K562 treated with DMSO at 1 percent for 48 hours (cell line): ENCODE measurements around the gene MLIP. TPM values are rescaled to one million over a fixed set of nuclear protein-coding genes. Genes with fewer than 3 reads are reported as not detected.

Experiments used
- total RNA-seq: library from RNA; unstranded; fragments of 300-600 nt; gene quantifications from 2 replicates; pipeline ENCODE4 v1.2.3, GENCODE V29; 2022; ENCODE audit warnings: low replicate concordance; ENCODE audit errors: extremely low read depth

Gene MLIP, protein sequence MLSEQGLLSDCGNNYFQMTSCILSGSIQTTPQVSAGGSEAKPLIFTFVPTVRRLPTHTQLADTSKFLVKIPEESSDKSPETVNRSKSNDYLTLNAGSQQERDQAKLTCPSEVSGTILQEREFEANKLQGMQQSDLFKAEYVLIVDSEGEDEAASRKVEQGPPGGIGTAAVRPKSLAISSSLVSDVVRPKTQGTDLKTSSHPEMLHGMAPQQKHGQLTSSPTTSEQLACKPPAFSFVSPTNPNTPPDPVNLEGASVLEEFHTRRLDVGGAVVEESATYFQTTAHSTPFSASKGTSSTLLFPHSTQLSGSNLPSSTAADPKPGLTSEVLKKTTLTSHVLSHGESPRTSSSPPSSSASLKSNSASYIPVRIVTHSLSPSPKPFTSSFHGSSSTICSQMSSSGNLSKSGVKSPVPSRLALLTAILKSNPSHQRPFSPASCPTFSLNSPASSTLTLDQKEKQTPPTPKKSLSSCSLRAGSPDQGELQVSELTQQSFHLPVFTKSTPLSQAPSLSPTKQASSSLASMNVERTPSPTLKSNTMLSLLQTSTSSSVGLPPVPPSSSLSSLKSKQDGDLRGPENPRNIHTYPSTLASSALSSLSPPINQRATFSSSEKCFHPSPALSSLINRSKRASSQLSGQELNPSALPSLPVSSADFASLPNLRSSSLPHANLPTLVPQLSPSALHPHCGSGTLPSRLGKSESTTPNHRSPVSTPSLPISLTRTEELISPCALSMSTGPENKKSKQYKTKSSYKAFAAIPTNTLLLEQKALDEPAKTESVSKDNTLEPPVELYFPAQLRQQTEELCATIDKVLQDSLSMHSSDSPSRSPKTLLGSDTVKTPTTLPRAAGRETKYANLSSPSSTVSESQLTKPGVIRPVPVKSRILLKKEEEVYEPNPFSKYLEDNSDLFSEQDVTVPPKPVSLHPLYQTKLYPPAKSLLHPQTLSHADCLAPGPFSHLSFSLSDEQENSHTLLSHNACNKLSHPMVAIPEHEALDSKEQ
- total RNA-seq, result not detected in 2 replicates

DNA sequence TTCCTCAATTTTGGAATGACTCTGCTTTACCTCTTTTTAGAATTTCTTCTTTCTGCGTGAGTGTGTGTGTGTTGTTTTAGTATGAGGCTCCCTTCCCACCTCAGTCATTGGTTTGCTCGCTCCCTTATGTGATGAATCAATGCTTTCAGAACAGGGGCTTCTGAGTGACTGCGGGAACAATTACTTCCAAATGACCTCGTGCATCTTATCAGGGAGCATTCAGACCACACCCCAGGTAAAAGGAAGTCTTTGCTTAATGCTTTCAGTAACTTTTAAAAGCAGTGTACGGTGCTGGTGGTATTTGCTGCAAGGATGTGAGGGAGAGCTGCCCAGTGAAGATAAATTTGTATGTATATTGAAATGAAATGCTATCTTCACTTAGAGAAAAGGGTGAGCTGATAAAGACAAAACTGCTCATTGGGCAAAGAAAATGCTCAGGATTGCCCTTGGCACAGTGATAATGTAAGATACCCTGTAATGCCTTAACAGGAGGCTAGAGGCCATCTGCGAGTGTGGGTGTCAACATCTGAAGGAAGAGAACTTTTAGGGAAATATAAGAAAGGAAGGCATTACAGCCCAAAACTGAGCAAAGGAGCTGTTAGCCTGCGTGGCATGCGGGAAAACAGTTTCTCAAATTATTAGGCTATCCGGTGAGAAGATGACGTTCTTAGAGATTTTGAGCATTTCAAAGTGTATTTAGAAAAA is at the start of gene MLIP:
TSS of gene MLIP (plus strand) at position 103 of the 705 bp plus-strand sequence. CDS start at position 140, 37 bp downstream.

GRCh38 chr6:54308289-54308985 is 197.2 kb downstream of the MLIP start, which contains the start of gene TINAG:
Gene TINAG, plus strand, starts transcription at chr6:54308441. Its CDS starts 110 bp downstream, at chr6:54308551.

Other genes starting within 250 kb of the MLIP start
- not detected in 2 replicates for gene TINAG, start 197.0 kb downstream of the MLIP start, total RNA-seq